Stimulated activated CD4-positive, alpha-beta T cell treated with anti-CD3 and anti-CD28 coated beads, Interleukin-2, amount 100 ng/mL, for 24 hours (primary cell): ENCODE data around the gene PGAP6.
"Not testable (repeated sequence)": the region's sequence is repeated elsewhere in the genome, so short reads cannot be mapped to it uniquely, and the experiment has no call there.

Experiments
- DNase-seq, 2 donors: peaks; one replicate each; pipeline ENCODE4 v3.0.0-alpha.2; 2020

Gene PGAP6

DNA sequence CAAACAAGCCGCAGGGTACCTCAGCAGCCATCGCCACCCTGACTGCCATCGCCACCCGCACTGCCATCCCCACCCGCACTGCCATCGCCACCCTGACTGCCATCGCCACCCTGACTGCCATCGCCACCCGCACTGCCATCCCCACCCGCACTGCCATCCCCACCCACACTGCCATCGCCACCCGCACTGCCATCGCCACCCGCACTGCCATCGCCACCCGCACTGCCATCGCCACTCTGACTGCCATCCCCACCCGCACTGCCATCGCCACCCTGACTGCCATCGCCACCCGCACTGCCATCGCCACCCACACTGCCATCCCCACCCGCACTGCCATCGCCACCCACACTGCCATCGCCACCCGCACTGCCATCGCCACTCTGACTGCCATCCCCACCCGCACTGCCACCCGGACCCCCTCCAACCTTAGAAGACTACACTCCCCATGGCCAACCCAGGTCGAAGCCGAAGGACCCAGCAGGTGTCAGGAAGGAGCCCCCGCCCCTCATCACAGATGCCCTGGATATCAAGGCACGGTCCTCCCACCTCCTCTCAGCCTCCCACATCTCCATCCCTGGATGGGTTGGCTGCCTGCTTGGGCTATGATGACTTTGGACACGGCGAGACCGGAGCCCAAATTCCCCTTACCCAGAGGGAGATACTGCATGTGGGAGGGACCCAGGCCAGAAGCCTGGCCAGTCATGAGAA is 3.5 kb downstream of the PGAP6 start:
- not testable (repeated sequence) for DNase-seq

DNA sequence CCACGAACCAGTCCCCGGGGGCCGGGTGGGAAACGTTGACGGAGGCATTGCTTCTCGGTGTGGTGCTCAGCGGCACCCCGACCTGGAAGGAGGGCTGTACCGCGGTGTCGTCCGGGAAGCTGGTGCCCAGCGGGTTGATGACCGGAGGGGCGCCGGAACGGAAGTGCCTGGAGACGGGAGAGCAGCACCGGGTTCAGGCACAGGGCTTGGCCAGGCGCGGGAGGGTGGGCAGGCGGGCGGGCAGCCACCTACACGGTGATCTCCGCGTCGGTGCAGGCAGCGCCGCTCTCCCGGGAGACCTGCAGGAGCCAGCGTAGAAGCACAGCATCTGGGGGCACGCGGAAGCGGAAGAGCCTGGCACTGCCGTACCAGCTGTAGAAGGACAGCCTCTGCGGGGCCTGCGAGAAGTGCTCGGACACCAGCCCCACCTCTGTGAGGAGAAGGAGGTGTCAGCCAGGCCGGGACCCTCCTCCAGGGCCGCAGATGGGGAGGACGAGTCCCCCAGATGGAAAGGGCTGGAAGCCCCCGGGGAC is 4.3 kb downstream of the PGAP6 start:
- DNase-seq, result no peak

DNA sequence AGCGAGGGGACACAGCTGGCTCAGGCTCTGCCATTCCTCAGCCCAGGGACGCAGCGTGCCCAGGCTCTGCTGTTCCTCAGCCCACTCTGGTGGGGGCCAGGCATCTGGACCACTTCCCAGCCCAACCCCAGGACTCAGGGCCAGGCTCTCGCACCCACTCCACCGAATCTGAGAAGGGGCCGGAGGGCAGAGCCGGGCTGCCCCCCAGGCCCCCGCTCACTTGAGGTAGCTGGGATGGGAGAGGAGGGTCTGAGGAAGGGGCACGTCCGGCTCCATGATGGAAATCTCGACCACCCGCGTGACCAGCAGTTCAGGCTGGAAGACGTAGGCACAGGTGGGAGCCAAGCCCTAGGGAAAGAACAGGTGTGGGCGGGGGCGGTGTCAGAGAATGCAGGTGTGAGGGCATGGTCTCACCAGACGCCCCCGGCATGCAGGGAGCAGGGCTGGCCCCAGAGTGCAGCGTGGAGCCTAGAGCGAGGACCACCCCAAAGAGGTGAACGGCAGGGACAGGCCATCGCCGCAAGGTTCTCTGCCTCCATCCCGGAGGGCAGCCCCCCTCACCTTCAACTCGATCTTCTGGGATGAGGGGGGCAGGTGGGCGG is 4.9 kb downstream of the PGAP6 start:
- DNase-seq, result no peak

DNA sequence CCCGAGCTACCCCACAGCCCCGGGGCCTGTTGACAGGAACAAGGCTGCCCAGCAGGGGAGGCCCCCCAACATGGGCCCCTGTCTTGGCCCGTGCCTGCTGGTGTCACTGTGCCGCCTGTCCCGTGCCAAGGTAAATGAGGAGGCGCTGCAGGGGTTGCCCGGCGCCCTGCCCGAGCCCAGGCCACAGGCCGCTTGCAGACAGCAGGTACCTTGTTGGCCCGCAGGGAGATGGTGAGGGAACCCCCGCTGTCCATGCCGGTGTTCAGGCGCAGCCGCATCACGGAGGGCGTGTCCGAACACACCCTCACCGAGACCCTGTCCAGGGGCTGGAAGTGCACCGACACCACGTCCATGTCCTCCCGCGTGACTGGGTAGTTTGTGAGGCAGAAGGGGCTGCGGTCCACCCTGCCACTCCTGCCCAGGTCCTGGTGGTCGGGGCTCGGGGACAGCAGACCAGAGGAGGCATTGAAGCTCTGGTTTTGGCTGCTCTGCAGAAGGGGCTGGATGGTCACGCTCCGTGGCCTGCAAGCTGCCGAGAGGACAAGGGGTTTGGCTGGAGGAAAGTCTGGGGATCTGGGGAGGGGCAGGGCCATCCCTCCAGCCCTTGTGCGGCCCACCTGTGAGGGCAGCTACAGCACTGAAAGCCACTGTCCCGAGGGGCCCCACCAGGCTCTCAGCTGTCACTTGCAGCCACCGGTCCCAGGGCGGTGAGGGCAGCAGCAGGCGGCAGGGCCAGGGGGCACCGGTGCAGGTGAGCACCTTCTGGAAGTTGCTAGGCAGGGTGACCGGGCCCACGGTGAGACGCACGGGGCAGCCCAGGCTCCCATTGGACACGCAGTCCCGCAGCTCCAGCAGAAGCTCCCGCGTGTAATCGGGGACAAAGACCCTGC is 5.6 kb downstream of the PGAP6 start:
- no peak for DNase-seq

DNA sequence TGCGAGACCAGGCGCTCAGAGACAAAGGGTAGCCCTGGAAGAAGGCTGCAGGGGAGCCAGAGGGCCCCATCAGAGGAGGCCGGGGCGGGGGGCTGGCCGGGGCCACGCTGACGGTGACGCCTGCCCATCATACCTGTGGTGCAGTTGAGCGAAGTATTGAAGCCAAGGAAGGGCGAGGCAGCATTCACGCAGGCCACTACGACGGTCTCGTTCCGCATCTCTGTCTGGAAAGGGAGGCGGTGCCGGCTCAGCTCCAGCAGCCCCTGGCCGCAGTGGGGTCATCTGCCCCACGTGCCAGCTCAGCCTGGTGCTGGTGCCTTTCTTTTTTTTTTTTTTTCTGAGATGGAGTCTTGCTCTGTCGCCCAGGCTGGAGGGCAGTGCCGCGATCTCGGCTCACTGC is 6.6 kb downstream of the PGAP6 start:
- DNase-seq, result no peak

DNA sequence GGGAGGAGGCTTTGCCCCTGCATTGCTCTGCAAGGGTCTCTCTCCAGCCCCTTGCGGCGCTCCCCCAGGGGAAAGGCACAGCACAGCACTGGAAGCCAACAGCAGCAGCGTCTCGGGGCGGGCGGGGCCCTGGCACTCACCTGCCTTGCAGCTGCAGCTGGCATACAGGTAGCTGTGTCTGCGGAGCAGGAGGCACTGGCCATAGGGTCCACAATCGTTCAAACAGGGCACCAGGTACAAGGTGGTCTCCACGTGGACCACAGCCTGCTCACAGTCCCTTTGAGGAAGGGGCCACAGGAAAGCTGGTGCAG is 7.2 kb downstream of the PGAP6 start:
- no peak for DNase-seq

DNA sequence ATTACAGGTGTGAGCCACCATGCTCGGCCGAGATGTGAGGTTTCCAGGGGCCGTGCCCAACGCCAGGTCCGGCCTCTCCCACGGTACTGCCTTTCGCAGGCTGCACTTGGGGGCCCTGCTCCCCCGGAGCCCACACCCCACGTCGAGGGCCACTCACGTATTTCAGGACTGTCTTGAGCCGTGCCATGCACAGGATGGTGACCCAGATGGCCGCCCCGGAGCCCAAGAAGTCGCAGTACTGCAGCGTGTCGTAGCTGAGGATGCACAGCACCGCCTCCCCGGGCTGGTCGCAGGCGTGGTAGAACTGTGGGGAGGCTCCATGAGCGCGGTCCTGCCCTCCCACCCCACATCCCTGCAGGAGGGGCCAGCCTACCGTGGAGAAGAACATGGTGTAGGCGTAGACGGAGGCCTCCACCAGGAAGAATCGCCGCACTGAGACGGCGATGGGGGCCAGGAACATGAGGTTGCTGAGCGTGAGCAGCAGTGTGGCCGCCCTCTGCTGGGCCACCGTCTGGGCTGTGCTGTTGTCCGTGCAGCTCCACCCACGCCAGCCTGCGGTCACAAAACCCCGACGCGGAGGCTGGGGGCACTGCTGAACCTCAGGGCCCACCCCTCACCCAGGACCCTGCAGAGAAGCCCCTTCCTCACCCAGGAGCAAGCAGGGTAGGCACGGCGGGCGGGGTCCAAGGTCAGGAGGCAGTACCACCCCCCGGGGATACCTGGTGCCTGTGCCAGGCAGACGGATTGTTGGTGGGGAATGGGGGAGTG is 7.7 kb downstream of the PGAP6 start:
- no peak for DNase-seq

DNA sequence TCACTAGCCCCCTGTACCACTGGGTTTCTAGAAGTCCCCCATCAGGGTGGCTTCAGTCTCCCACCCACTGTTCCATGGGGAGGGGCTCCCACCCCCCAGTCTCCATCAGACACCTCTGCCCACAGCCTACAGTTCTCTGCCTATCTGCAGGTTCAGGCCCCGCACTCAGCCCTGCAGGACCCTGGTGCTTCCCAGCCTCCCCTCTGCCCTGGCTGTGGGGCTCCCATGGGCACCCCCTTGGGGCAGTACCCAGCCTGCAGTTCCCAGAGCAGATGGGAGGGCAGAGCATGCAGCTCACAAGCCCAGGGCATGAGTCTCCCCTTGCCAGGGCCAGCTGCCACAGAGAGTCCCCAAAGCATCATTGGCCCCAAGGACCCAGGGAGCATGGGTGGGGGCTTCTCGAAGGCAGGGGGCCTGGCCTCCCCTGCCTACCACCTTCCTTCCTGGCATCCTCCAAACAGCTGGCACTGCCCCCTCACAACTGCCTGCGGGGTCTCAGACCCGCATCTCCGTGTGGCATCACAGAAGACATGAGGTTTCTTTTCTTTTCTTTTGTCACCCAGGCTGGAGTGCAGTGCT is 8.7 kb downstream of the PGAP6 start:
- no peak for DNase-seq

DNA sequence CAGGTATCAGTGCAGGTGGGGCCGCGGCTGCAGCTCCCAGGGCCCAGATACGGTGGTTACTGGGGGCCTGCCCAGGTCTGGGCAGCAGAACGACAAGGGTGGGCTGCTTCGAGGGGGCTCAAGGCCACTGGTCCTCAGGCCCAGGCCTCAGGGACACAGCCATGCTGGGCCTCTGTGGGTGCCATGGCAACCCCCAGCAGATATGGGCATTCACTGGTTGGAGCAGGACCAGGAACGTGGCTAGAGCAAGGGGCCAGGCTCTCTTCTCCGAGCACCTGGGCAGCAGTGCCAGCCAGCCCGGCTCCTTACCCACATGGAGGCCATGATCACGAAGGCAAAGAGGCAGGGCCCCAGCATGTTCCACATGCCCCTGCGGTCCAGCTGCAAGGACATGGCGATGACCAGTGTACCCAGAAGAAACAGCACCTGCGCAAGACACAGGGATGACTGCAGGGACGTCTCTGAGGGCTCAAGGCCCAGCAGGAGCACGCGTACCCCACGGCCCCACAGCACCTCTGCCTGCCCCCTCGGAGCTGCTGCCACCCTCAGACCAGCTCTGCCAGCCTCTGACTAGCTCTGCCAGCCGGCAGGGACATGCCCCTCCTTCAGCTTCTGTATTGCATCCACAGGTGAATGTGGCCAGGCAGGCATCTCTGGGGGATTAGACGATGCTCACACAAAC is 9.3 kb downstream of the PGAP6 start:
- no peak for DNase-seq

DNA sequence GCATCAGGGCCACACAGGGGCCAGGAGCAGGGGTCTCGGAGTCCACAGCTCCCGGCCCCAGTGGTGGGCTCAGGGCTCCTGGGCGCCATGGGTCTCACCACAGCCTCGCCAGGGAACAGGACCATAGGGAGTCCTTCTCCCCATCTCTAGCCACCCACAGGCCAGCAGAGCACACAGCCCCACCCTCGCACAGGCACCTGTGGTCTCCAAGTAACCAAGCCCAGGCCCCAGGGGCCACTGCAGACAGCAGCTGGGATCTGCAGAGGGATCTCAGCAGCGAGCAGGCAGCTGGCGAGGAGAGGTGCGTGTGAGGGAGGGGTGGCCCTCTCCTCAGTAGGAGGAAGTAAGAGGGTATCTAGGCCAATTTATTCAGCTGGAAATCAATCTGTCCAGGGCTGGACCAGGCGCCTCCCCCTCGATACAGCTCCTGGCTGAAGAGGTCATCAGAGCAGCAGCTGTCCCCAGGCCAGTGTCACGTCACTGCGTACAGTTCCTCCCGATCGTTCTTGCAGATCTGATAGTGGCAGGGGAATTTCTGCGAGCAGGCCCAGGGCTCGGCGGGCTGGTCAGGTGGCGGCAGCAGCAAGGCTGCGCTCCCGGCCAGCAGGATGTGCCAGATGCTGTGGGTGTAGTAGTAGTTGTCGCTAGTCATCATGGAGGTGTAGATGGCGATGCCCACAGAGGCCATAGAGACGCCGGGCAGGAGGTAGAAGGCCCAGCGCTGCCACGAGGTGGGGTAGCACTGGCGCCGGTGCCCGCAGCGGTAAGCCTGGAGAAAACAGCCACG is 10.1 kb downstream of the PGAP6 start:
- no peak for DNase-seq

DNA sequence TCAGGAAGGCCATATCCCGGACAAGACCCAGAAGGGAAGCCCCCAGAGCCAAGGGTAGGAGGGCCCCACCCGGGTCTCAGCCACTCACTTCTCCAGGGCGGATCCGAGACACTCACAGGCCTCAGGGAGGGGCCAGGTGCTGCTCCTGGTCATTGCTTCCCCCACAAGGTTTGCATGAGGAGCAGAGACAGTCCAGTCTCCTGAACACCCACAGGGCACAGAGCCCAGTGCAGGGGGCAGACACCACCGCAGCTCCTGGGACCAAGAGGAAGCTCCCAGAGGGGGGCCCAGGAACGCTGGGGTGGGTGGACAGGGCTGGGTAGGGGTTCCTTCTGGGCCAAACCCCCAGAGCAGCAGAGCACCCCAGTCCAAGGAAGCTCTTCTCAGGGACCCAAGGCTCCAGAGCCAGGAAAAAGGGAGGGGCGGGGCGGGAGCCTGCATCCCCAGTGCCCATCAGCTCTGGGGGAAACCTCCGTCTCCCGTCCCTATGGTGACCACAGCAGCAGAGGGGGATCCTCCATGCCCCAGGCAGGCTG is 10.7 kb downstream of the PGAP6 start:
- DNase-seq, result no peak

DNA sequence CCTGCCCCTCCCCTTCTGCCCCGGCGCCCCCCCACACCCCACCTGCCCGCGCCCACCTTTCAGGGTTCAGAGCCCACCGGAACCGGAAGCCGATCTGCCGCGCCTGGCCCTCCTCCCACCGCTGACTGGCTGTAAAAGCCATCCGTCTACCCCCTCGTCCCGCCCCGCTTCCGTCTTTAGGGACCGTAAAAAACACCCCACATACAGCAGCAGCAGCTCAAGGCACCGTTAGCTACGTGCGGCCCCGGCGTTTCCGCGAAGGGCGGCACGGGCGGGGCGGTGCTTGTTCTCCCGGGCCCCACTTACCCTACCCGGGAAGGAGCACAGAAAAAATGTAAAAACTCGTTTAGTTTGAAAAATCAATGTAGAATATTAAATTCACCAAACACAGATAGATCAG is 11.3 kb downstream of the PGAP6 start, which contains the start of gene MRPL28:
Gene MRPL28, minus strand, starts transcription at position 96 of the 400 bp plus-strand sequence. CDS start 320 bp downstream, outside the sequence.
- DNase-seq, result peak; percentile 96

DNA sequence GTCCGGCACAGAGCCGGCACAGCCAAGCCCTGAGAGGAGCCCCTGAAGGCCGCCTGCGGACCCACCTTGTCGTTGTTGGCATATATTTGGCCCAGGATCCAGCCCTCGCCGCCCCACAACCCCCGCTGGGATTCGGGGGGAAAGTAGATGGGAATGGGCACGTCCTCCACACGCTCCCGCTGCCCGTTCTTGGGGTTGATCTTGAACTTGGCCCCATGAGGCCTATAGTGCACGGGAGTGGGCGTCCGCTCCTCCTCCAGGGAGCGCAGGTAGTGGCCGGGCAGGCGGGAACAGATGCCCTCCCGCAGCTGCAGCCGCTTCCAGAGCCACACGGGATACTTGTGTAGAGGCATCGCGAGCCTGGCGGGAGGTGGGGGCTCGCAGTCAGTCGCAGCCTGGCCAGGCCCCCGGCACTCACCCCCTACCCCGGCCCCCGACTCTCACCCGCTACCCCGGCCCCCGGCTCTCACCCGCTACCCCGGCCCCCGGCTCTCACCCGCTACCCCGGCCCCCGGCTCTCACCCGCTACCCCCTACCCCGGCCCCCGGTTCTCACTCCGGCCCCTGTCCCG is 11.8 kb downstream of the PGAP6 start:
- DNase-seq, result no peak

DNA sequence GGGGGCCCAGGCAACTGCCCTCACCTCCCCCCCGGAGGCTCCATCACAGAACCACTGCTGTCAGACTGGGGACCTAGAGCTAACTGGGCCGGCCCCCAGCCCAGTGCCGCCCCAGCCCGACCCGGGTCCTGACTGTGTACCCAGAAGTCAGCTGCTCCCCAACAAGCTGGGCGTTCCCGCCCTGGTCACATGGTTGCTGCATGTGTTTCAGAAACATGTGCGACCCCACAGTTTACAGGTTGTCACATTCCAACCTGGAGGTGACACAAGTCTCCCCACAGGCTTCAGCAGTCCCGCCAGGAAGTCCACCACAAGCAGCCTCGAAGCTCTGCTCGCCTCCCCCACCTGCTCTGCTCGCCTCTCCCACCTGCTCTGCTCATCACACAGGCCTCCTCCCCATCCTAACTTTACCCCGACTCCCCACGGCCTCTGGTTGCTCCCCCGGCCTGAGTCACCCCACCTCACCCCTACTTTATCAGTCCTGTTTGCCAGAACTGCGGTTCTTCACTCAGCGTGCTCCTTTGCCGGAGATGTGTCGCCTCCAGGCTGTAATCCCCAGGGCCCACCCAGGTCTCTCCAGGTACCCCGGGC is 12.4 kb downstream of the PGAP6 start:
- no peak for DNase-seq

DNA sequence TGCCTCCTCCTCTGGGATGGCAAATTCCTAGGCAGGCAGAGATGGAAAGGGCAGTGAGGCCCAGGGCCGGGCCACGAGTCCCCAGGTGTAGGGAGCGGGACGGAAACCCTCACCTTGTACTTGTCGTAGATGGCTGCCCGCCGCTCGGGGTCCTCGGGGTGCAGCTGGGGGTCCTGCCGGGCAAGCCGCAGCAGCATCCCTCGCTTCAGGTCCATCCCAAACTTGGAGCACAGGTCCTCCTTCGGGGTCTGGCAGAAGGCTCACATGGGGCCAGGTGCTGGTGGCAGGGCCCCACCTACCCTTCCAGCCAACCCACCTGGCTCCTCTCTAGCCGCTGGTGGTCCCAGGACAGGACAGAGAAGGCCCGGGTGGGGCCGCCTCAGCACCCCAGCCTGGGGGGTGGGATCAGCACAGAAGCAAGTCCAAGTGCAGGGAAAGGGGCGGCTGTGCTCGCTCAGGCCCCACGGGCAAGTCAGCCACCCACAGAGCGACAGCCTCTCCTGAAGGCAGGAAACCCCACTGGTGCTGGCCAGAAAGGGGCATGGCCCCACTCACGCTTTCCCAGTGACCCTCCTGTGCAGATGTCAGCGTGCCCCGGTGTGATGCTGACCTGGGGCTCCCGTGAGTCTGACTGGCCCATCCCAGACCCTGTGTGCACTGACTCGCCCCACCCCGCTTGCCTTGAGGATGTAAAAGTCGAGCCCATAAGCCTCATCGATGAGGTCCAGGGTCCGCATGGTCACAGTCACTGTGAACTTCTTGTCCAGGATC is 13.2 kb downstream of the PGAP6 start:
- no peak for DNase-seq

DNA sequence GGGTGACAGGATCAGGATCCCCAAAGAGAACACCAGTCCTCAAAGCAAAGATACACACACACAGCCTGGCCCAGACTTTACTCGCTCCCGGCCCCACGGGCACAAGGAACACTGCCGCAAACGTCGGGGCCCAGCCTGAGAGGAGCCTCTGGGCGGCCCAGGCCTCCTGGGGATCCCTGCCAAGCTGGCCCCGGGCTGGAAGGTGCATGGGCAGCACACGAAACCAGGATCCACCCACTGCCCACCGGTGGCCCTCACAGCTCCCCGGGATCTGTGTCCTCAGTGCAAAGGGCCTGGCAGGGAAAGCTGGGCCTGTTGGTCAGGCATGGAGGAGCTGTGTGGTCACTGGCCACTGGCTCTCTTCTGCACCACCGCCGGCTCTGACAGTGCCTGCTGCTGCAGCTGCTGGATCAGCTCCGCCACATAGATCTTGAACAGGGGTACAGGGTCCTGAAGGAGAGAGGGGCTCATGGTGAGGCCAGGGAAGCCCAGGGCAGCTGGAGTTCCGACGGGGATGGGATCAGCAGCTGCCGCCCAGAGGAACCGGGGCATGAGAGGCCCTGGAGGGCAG is 14.4 kb downstream of the PGAP6 start:
- DNase-seq, result no peak

DNA sequence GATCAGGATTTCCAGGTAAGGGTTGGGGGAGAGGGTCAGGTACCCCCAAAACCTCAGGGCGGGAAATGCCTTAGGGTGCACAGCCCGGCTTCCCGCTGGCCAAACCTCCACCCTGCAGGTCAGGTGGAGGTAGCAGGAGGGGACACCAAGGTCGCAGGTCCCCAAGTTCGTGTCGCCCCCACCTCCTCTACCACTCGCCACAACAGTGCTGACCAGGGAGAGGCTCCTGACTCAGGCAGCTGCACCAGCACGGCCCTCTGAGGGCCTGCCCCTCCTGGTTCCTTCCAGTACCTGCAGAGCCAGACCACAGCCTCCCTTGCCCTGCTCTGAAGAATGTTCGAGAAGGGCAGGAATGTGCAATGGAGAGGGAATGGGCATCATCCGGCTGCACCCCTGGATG is 15.3 kb downstream of the PGAP6 start:
- DNase-seq, result no peak

DNA sequence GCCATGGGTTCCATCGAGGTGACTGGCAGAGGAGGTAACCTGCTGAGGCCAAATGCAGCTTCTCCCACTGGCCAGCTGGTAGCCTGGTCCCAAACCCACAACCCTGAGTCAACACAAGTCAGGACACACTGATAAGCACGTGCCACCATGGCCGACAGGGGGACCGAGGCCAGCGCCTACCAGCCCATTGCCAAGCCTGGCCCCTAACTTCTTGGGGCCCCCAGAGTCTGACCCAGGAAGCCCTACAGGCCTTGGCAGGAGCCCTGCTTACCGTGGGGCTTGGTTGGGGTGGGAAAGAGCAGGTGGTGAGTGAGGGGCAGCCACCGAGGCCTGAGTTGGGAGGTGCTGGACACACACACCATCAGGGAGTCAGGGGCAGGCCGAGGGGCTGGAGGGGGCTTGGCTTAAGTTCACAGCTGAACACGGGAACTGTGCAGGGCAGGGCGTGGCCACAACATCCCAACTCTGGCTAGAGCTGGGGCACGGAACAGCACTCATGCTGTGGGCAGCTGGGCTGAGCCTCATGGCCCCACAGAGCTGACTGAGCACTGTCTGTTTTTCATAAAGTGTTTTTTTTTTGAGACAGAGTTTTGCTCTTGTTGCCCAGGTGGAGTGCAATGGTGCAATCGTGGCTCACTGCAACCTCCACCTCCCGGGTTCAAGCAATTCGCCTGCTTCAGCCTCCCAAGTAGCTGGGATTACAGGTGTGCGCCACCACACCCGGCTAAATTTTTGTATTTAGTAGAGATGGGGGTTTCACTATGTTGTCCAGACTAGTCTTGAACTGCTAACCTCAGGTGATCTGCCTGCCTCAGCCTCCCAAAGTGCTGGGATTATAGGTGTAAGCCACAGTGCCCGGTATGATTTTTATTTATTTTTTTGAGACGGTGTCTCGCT is 16.9 kb downstream of the PGAP6 start:
- DNase-seq, result no peak
